ENCODE results near the gene FHAD1. TPM values are rescaled to one million over a fixed set of nuclear protein-coding genes. Genes with fewer than 3 reads are reported as not detected.

The FHAD1 gene
- total RNA-seq, 2 experiments from 2014 or later = not detected

GRCh38 chr1:15435239-15436077, 188.4 kb downstream of the FHAD1 start:
- no peak overlapping the region for H3K4me3 Mint-ChIP-seq

GRCh38 chr1:15436881-15437442, 189.9 kb downstream of the FHAD1 start:
- H3K27ac Mint-ChIP-seq = no peak overlapping the region

More at GRCh38 chr1:15435239-15436077, 188.4 kb downstream of the FHAD1 start:
- peak in 1 of 14 experiments; percentile 52 for DNase-seq
- Histone ChIP-seq H3K27ac (ENCODE audit: low read depth in 1 of 2, low read length in 2 of 2) (no peak overlapping the region), H3K9me3 (ENCODE audit: control insufficient read depth in 1 of 2, insufficient read depth in 1 of 2, low read length in 2 of 2) (no peaks in the 10 kb centered on the region), H3K36me3 (ENCODE audit: insufficient read depth, low read length) (peaks cover 10% of the 10 kb centered on the region), H3K4me3 (ENCODE audit: low read length) (no peak overlapping the region), H3K4me1 (ENCODE audit: insufficient read depth, low read length) (peaks cover 6% of the 10 kb centered on the region), H3K27me3 (ENCODE audit: control insufficient read depth in 1 of 2, insufficient read depth in 2 of 2, low read length in 2 of 2) (no peaks in the 10 kb centered on the region)
- no peak for ATAC-seq (ENCODE audit: poor library complexity)
- intact Hi-C loops (cut with DNase I, micrococcal nuclease) = no loop called here
- POLR2A ChIA-PET = no interaction called here
- Mint-ChIP-seq H3K27me3 (no peaks in the 10 kb centered on the region), H3K27ac (no peak overlapping the region), H3K9me3 (no peaks in the 10 kb centered on the region), H3K4me1 (ENCODE audit: low read depth) (no peaks in the 10 kb centered on the region), H3K36me3 (ENCODE audit: low read depth) (no peaks in the 10 kb centered on the region)
- CTCF ChIA-PET = interaction anchor here (0.6 kb wide), 1 partner anchor 12 kb away, joined by 3 read pairs; no protein-coding TSS in a partner anchor
- no peak for TF ChIP-seq CTCF (IDR thresholded peaks at IDR 0.05)

GRCh38 chr1:15439325-15439724, 192.3 kb downstream of the FHAD1 start:
- no peak for TF ChIP-seq CTCF (IDR thresholded peaks at IDR 0.05)
- Histone ChIP-seq H3K36me3 (ENCODE audit: insufficient read depth, low read length) (no peaks in the 10 kb centered on the region), H3K27me3 (ENCODE audit: control insufficient read depth in 1 of 2, insufficient read depth in 2 of 2, low read length in 2 of 2) (no peaks in the 10 kb centered on the region), H3K4me1 (ENCODE audit: insufficient read depth, low read length) (no peaks in the 10 kb centered on the region), H3K9me3 (ENCODE audit: control insufficient read depth in 1 of 2, insufficient read depth in 1 of 2, low read length in 2 of 2) (no peaks in the 10 kb centered on the region), H3K4me3 (ENCODE audit: low read length) (no peak overlapping the region), H3K27ac (ENCODE audit: low read depth in 1 of 2, low read length in 2 of 2) (no peak overlapping the region)
- ATAC-seq (ENCODE audit: poor library complexity) = no peak
- no peaks in the 10 kb centered on the region for H3K36me3 Mint-ChIP-seq (ENCODE audit: low read depth)
- no peaks in the 10 kb centered on the region for H3K9me3 Mint-ChIP-seq
- H3K4me1 Mint-ChIP-seq (ENCODE audit: low read depth) = no peaks in the 10 kb centered on the region
- no peak overlapping the region for H3K4me3 Mint-ChIP-seq
- POLR2A ChIA-PET = no interaction called here
- no peaks in the 10 kb centered on the region for H3K27me3 Mint-ChIP-seq
- CTCF ChIA-PET = no interaction called here
- intact Hi-C loops (cut with DNase I, micrococcal nuclease) = no loop called here
- H3K27ac Mint-ChIP-seq = no peak overlapping the region
- peak in 1 of 14 experiments; percentile 20 for DNase-seq

More at GRCh38 chr1:15436881-15437442, 189.9 kb downstream of the FHAD1 start:
- Histone ChIP-seq H3K4me1 (ENCODE audit: insufficient read depth, low read length) (no peaks in the 10 kb centered on the region), H3K9me3 (ENCODE audit: control insufficient read depth in 1 of 2, insufficient read depth in 1 of 2, low read length in 2 of 2) (no peaks in the 10 kb centered on the region), H3K4me3 (ENCODE audit: low read length) (no peak overlapping the region), H3K36me3 (ENCODE audit: insufficient read depth, low read length) (no peaks in the 10 kb centered on the region), H3K27ac (ENCODE audit: low read depth in 1 of 2, low read length in 2 of 2) (no peak overlapping the region), H3K27me3 (ENCODE audit: control insufficient read depth in 1 of 2, insufficient read depth in 2 of 2, low read length in 2 of 2) (no peaks in the 10 kb centered on the region)
- intact Hi-C loops (cut with DNase I, micrococcal nuclease) = no loop called here
- ATAC-seq (ENCODE audit: poor library complexity) (no peak), DNase-seq (peak in 1 of 14 experiments; percentile 21)
- TF ChIP-seq CTCF (IDR thresholded peaks at IDR 0.05) = no peak
- Mint-ChIP-seq H3K36me3 (ENCODE audit: low read depth) (no peaks in the 10 kb centered on the region), H3K27me3 (no peaks in the 10 kb centered on the region), H3K4me3 (no peak overlapping the region), H3K4me1 (ENCODE audit: low read depth) (no peaks in the 10 kb centered on the region), H3K9me3 (no peaks in the 10 kb centered on the region)
- ChIA-PET POLR2A (interaction anchor here (0.9 kb wide), 1 partner anchor 113 kb away, joined by 3 read pairs; no protein-coding TSS in a partner anchor), CTCF (no interaction called here)

Data from CD4-positive, alpha-beta T cell (primary cell).